GM18858 (cell line): Measurements from ENCODE around the gene ZNF714.

Experiments used
- ATAC-seq: cut with Tn5 transposase; IDR thresholded peaks from one replicate; pipeline ENCODE4 v1.9.1; 2021; ENCODE audit not compliant: unreplicated experiment

Gene ZNF714

GRCh38 chr19:21082011-21082975 lies at the start of gene ZNF714:
Gene ZNF714, plus strand, starts transcription at chr19:21082203. Its CDS starts 16,066 bp downstream, at chr19:21098269.
- peak; percentile 99 for ATAC-seq

- no peak for ATAC-seq
Observed at GRCh38 chr19:21045028-21045427, 37.0 kb upstream of the ZNF714 start.

- ATAC-seq, result no peak
Observed at GRCh38 chr19:21046489-21046888, 35.5 kb upstream of the ZNF714 start.

- no peak for ATAC-seq
Observed at GRCh38 chr19:21047716-21048115, 34.3 kb upstream of the ZNF714 start.

- no peak for ATAC-seq
Observed at GRCh38 chr19:21052902-21053301, 29.1 kb upstream of the ZNF714 start.

- ATAC-seq, result no peak
Observed at GRCh38 chr19:21065336-21065735, 16.7 kb upstream of the ZNF714 start.

GRCh38 chr19:21084343-21084742 lies 2.3 kb downstream of the ZNF714 start:
- no peak for ATAC-seq

- ATAC-seq, result no peak
Observed at GRCh38 chr19:21087871-21088270, 5.9 kb downstream of the ZNF714 start.

- no peak for ATAC-seq
Observed at GRCh38 chr19:21092109-21092508, 10.1 kb downstream of the ZNF714 start.

- no peak for ATAC-seq
Observed at GRCh38 chr19:21094347-21095025, 12.5 kb downstream of the ZNF714 start.

GRCh38 chr19:21098291-21098690 lies 16.3 kb downstream of the ZNF714 start:
- no peak for ATAC-seq

GRCh38 chr19:21101521-21102242 lies 19.7 kb downstream of the ZNF714 start:
- no peak for ATAC-seq

- no peak for ATAC-seq
Observed at GRCh38 chr19:21109116-21109515, 27.1 kb downstream of the ZNF714 start.

- ATAC-seq, result no peak
Observed at GRCh38 chr19:21110183-21110582, 28.2 kb downstream of the ZNF714 start.

- ATAC-seq, result no peak
Observed at GRCh38 chr19:21115430-21115829, 33.4 kb downstream of the ZNF714 start.

GRCh38 chr19:21117041-21117907 lies 35.3 kb downstream of the ZNF714 start:
- no peak for ATAC-seq

GRCh38 chr19:21126078-21126477 lies 44.1 kb downstream of the ZNF714 start:
- ATAC-seq, result no peak

GRCh38 chr19:21127001-21127400 lies 45.0 kb downstream of the ZNF714 start:
- ATAC-seq, result no peak

GRCh38 chr19:21127898-21128297 lies 45.9 kb downstream of the ZNF714 start:
- ATAC-seq, result no peak

GRCh38 chr19:21128901-21129698 lies 47.1 kb downstream of the ZNF714 start:
- ATAC-seq, result no peak
